ENCODE results near the gene NYAP2.

NYAP2 gene

GRCh38 chr2:225399504-225399903, at the start of gene NYAP2:
NYAP2 (plus strand) TSS chr2:225399710; CDS start chr2:225408881, 9,171 bp downstream.
- H3K27me3 ChIP-seq (ENCODE audit: low read depth, low read length), result no peaks in the 10 kb centered on the region
- H3K9me3 ChIP-seq (ENCODE audit: control insufficient read depth in 1 of 2, low read length in 2 of 2), result no peaks in the 10 kb centered on the region
- no peak within 1 kb of the TSS for H3K27ac ChIP-seq (ENCODE audit: low read length)
- H3K36me3 ChIP-seq (ENCODE audit: control insufficient read depth in 1 of 2, insufficient read depth in 2 of 2, low read length in 2 of 2), result no peaks in the 10 kb centered on the region
- no peaks in the 10 kb centered on the region for H3K4me1 ChIP-seq (ENCODE audit: control insufficient read depth in 1 of 2, insufficient read depth in 2 of 2, low read length in 2 of 2)
- H3K4me3 ChIP-seq (ENCODE audit: low read depth in 1 of 2, low read length in 2 of 2), result no peak within 1 kb of the TSS

- Histone ChIP-seq H3K4me1 (ENCODE audit: control insufficient read depth in 1 of 2, insufficient read depth in 2 of 2, low read length in 2 of 2) (no peaks in the 10 kb centered on the region), H3K27ac (ENCODE audit: low read length) (no peak overlapping the region), H3K4me3 (ENCODE audit: low read depth in 1 of 2, low read length in 2 of 2) (no peak overlapping the region), H3K9me3 (ENCODE audit: control insufficient read depth in 1 of 2, low read length in 2 of 2) (no peaks in the 10 kb centered on the region), H3K36me3 (ENCODE audit: control insufficient read depth in 1 of 2, insufficient read depth in 2 of 2, low read length in 2 of 2) (no peaks in the 10 kb centered on the region), H3K27me3 (ENCODE audit: low read depth, low read length) (no peaks in the 10 kb centered on the region)
These were observed 45.9 kb upstream of the NYAP2 start for GRCh38 chr2:225353579-225354085.

GRCh38 chr2:225354281-225354774, 45.2 kb upstream of the NYAP2 start:
- Histone ChIP-seq H3K36me3 (ENCODE audit: control insufficient read depth in 1 of 2, insufficient read depth in 2 of 2, low read length in 2 of 2) (no peaks in the 10 kb centered on the region), H3K4me1 (ENCODE audit: control insufficient read depth in 1 of 2, insufficient read depth in 2 of 2, low read length in 2 of 2) (no peaks in the 10 kb centered on the region), H3K27me3 (ENCODE audit: low read depth, low read length) (no peaks in the 10 kb centered on the region), H3K27ac (ENCODE audit: low read length) (no peak overlapping the region), H3K4me3 (ENCODE audit: low read depth in 1 of 2, low read length in 2 of 2) (no peak overlapping the region), H3K9me3 (ENCODE audit: control insufficient read depth in 1 of 2, low read length in 2 of 2) (no peaks in the 10 kb centered on the region)

- no peaks in the 10 kb centered on the region for H3K9me3 ChIP-seq (ENCODE audit: control insufficient read depth in 1 of 2, low read length in 2 of 2)
- no peak overlapping the region for H3K27ac ChIP-seq (ENCODE audit: low read length)
- H3K27me3 ChIP-seq (ENCODE audit: low read depth, low read length), result no peaks in the 10 kb centered on the region
- H3K4me1 ChIP-seq (ENCODE audit: control insufficient read depth in 1 of 2, insufficient read depth in 2 of 2, low read length in 2 of 2), result no peaks in the 10 kb centered on the region
- no peak overlapping the region for H3K4me3 ChIP-seq (ENCODE audit: low read depth in 1 of 2, low read length in 2 of 2)
- H3K36me3 ChIP-seq (ENCODE audit: control insufficient read depth in 1 of 2, insufficient read depth in 2 of 2, low read length in 2 of 2), result no peaks in the 10 kb centered on the region
These were observed 43.7 kb upstream of the NYAP2 start for GRCh38 chr2:225355788-225356187.

GRCh38 chr2:225366731-225367130, 32.8 kb upstream of the NYAP2 start:
- no peaks in the 10 kb centered on the region for H3K27me3 ChIP-seq (ENCODE audit: low read depth, low read length)
- no peaks in the 10 kb centered on the region for H3K36me3 ChIP-seq (ENCODE audit: control insufficient read depth in 1 of 2, insufficient read depth in 2 of 2, low read length in 2 of 2)

GRCh38 chr2:225367482-225367881, 32.0 kb upstream of the NYAP2 start:
- H3K27me3 ChIP-seq (ENCODE audit: low read depth, low read length), result no peaks in the 10 kb centered on the region
- no peak overlapping the region for H3K27ac ChIP-seq (ENCODE audit: low read length)
- H3K9me3 ChIP-seq (ENCODE audit: control insufficient read depth in 1 of 2, low read length in 2 of 2), result no peaks in the 10 kb centered on the region
- H3K4me3 ChIP-seq (ENCODE audit: low read depth in 1 of 2, low read length in 2 of 2), result no peak overlapping the region
- H3K36me3 ChIP-seq (ENCODE audit: control insufficient read depth in 1 of 2, insufficient read depth in 2 of 2, low read length in 2 of 2), result no peaks in the 10 kb centered on the region
- H3K4me1 ChIP-seq (ENCODE audit: control insufficient read depth in 1 of 2, insufficient read depth in 2 of 2, low read length in 2 of 2), result no peaks in the 10 kb centered on the region

More at GRCh38 chr2:225366731-225367130, 32.8 kb upstream of the NYAP2 start:
- Histone ChIP-seq H3K4me1 (ENCODE audit: control insufficient read depth in 1 of 2, insufficient read depth in 2 of 2, low read length in 2 of 2) (no peaks in the 10 kb centered on the region), H3K27ac (ENCODE audit: low read length) (no peak overlapping the region), H3K9me3 (ENCODE audit: control insufficient read depth in 1 of 2, low read length in 2 of 2) (no peaks in the 10 kb centered on the region), H3K4me3 (ENCODE audit: low read depth in 1 of 2, low read length in 2 of 2) (no peak overlapping the region)

GRCh38 chr2:225378984-225379383, 20.5 kb upstream of the NYAP2 start:
- H3K9me3 ChIP-seq (ENCODE audit: control insufficient read depth in 1 of 2, low read length in 2 of 2), result no peaks in the 10 kb centered on the region
- H3K36me3 ChIP-seq (ENCODE audit: control insufficient read depth in 1 of 2, insufficient read depth in 2 of 2, low read length in 2 of 2), result no peaks in the 10 kb centered on the region
- no peak overlapping the region for H3K27ac ChIP-seq (ENCODE audit: low read length)
- H3K4me3 ChIP-seq (ENCODE audit: low read depth in 1 of 2, low read length in 2 of 2), result no peak overlapping the region
- H3K27me3 ChIP-seq (ENCODE audit: low read depth, low read length), result no peaks in the 10 kb centered on the region
- no peaks in the 10 kb centered on the region for H3K4me1 ChIP-seq (ENCODE audit: control insufficient read depth in 1 of 2, insufficient read depth in 2 of 2, low read length in 2 of 2)

- H3K27me3 ChIP-seq (ENCODE audit: low read depth, low read length), result no peaks in the 10 kb centered on the region
- H3K27ac ChIP-seq (ENCODE audit: low read length), result no peak overlapping the region
- H3K4me3 ChIP-seq (ENCODE audit: low read depth in 1 of 2, low read length in 2 of 2), result no peak overlapping the region
- no peaks in the 10 kb centered on the region for H3K36me3 ChIP-seq (ENCODE audit: control insufficient read depth in 1 of 2, insufficient read depth in 2 of 2, low read length in 2 of 2)
- no peaks in the 10 kb centered on the region for H3K9me3 ChIP-seq (ENCODE audit: control insufficient read depth in 1 of 2, low read length in 2 of 2)
- no peaks in the 10 kb centered on the region for H3K4me1 ChIP-seq (ENCODE audit: control insufficient read depth in 1 of 2, insufficient read depth in 2 of 2, low read length in 2 of 2)
These were observed 19.7 kb upstream of the NYAP2 start for GRCh38 chr2:225379856-225380255.

- Histone ChIP-seq H3K27ac (ENCODE audit: low read length) (no peak overlapping the region), H3K27me3 (ENCODE audit: low read depth, low read length) (no peaks in the 10 kb centered on the region), H3K9me3 (ENCODE audit: control insufficient read depth in 1 of 2, low read length in 2 of 2) (no peaks in the 10 kb centered on the region), H3K36me3 (ENCODE audit: control insufficient read depth in 1 of 2, insufficient read depth in 2 of 2, low read length in 2 of 2) (no peaks in the 10 kb centered on the region), H3K4me3 (ENCODE audit: low read depth in 1 of 2, low read length in 2 of 2) (no peak overlapping the region), H3K4me1 (ENCODE audit: control insufficient read depth in 1 of 2, insufficient read depth in 2 of 2, low read length in 2 of 2) (no peaks in the 10 kb centered on the region)
These were observed 17.9 kb upstream of the NYAP2 start for GRCh38 chr2:225381609-225382008.

- Histone ChIP-seq H3K36me3 (ENCODE audit: control insufficient read depth in 1 of 2, insufficient read depth in 2 of 2, low read length in 2 of 2) (no peaks in the 10 kb centered on the region), H3K27ac (ENCODE audit: low read length) (no peak overlapping the region), H3K9me3 (ENCODE audit: control insufficient read depth in 1 of 2, low read length in 2 of 2) (no peaks in the 10 kb centered on the region), H3K4me1 (ENCODE audit: control insufficient read depth in 1 of 2, insufficient read depth in 2 of 2, low read length in 2 of 2) (no peaks in the 10 kb centered on the region), H3K4me3 (ENCODE audit: low read depth in 1 of 2, low read length in 2 of 2) (no peak overlapping the region), H3K27me3 (ENCODE audit: low read depth, low read length) (no peaks in the 10 kb centered on the region)
These were observed 1.1 kb upstream of the NYAP2 start for GRCh38 chr2:225398372-225398771.

- H3K4me1 ChIP-seq (ENCODE audit: control insufficient read depth in 1 of 2, insufficient read depth in 2 of 2, low read length in 2 of 2), result no peaks in the 10 kb centered on the region
- no peaks in the 10 kb centered on the region for H3K36me3 ChIP-seq (ENCODE audit: control insufficient read depth in 1 of 2, insufficient read depth in 2 of 2, low read length in 2 of 2)
- no peak overlapping the region for H3K27ac ChIP-seq (ENCODE audit: low read length)
- no peaks in the 10 kb centered on the region for H3K27me3 ChIP-seq (ENCODE audit: low read depth, low read length)
- H3K4me3 ChIP-seq (ENCODE audit: low read depth in 1 of 2, low read length in 2 of 2), result no peak overlapping the region
- no peaks in the 10 kb centered on the region for H3K9me3 ChIP-seq (ENCODE audit: control insufficient read depth in 1 of 2, low read length in 2 of 2)
These were observed 576 bp downstream of the NYAP2 start for GRCh38 chr2:225400060-225400511.

All from muscle layer of duodenum (tissue), 2 donors.